EL (cell line): ENCODE measurements around the gene MRGPRE.

Experiments used
- DNase-seq: peaks from one replicate; pipeline ENCODE4 v3.0.0-alpha.2; 2016

MRGPRE gene

DNA sequence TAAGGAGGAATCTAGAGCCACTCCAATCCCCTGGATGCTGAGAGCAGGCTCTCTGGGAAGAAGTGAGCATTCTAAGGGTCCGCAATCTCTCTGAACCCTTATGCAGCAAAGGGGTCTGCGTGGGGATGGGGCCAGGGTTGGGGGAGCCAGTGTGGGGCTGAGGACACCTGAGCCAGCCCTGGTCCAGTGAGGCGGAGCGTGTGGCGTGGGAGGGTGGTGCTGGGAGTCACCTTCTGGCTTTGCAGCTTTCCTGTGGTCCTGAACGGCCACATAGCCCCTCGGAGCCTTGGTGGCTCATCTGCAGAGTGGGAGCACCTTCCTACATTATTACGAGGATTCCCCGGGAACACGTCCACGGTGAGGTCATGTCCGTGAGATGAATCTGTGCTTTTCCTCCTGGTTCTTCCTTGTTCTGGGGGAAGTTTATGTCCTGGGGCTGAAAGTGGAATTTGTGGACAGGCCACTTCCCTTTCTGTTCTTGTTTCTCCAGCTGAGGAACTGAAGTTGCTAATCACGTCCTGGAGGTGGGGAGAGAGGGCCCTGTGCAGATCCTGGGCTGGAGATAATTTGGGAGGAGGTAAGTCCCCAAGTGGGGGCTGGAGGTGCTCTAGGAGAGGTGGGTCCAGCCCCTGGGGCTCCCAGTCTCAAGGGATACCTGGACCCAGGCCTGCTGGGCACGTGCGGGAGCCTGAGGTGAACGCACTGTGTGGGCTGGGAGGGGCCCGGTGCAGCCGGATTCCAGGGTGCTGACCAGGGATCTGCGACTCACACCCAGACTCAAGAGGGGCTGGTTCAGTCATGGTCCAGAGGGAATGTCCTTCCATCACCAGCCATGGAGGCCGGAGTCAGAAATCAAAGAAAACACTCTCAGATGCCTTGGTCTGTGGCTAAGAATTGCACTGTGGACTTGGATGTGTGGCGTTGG, 6.1 kb downstream of the MRGPRE start:
- DNase-seq, result no peak

DNA sequence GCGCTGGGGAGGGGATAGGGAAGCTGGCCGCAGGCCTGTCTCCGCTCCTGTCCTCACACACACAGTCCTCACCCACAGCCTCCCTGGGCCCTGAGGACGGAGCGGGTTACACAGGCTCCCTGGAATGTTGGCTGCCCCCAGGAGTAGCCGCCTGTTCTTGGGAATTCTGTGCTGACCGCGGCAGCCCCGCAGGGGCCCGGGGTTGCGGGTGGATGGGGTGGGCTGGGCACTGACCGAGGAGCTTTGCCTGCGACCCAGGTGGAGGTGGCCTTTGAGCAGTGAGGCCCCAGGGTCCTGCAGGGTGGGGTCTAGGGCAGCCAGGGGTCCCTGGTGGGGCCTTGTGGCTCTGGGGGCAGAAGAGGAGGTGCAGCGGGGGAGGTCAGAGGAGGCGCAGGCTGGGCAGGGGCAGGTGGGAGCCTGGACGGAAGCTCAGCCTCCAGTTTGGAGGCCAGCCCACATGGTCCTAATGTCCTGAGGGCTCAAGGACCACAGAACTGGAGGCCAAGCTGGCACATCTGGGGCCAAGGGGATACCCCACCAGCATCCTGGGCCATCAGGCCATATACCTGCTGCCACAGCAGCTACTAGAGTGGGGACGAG, 7.0 kb downstream of the MRGPRE start:
- no peak for DNase-seq

DNA sequence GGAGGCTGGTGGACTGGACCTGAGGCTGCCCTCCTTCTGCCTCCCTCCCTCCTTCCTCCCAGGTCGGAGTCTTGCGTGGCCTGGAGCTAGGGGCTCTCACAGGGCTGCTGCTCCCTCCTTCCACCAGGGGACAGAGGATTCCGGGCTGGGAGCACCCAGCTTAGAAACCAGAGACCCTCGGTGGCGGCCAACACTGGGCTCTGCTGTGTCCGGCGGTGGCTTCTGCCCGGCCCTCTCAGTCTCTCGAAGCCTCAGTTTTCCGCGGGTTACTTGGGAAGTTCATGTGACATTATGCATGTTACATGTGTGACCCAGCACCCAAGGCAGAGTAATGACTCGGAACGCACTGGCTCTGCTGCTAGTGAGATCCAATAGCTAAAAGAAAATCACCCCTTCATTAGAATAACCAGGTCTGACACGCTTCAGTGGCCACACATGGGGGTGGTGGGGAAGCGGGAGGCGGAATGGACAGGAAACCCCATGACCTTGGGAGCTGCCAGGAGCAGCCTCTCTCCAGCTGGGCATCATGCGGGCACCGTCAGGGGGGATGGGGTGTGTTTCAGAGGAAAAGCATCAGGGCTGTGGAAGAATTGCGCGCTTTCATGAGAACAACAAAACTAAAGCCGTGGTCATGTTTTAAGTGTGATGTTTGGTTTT, 7.7 kb downstream of the MRGPRE start:
- DNase-seq, result no peak

DNA sequence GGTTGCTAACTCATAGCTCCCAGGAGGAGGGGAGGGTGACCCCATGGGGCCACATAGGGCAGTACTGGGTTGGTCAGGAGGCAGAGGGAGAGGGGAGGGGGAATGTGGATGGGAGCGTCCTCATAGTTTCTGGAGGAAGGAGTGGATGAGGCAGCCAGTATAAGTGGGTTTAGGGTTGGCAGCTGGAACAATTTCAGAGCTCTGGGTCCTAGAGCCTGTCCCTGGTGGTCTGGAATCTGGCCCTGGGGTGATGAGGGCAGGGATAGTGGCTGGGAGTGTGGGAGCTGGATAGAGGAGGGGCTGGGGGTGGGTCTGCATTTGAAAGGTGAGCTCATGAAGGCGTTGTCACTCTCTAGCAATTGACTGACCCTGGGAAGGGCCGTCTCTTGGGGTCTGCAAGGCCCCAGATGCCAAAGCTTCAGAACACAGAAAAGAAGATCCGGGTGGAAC, 8.3 kb downstream of the MRGPRE start:
- DNase-seq, result no peak

DNA sequence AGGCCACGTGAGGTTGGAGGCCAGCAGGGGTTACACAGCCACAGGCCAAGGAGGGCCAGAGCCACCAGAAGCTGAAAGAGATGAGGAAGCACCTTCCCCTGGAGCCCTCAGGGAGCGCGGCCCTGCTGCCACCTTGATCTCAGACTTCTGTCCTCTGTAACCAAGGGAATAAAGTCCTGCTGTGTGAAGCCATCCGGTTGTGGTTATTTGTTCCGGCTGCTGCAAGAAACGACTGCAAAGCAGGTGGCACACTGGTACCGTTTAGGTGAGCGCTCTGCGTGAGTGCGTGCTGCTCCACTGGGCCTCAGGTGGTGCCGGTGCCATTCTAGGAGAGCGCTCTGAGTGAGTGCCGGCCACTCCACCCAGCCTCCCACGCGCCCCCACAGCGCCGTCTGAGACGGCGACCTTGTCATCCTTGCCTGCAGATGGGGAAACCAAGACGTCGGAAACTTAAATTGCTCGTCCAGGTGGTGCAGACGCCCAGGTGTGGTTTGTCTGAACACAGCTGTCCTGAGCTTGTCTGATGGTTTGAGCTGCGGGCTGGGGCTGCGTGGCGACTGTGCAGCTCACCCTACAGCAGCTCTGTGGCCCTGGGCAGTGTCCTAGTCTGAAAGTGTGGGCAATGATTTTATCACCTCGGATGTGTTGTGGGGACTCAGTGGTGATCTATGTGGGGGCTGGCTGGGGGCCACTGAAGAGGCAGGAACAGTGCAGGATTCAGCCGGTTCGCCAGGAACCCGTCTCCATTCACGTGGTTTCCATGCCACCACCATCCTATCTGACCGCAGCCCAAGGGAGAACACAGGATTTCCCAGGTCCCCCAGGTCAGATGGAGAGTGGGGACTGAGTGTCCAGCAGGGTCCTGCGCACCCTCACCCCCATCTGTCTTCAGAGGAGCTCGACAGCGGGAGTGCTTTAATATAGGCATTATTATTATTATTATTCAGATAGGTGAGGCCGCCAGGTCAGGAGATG, 9.0 kb downstream of the MRGPRE start:
- DNase-seq, result no peak

DNA sequence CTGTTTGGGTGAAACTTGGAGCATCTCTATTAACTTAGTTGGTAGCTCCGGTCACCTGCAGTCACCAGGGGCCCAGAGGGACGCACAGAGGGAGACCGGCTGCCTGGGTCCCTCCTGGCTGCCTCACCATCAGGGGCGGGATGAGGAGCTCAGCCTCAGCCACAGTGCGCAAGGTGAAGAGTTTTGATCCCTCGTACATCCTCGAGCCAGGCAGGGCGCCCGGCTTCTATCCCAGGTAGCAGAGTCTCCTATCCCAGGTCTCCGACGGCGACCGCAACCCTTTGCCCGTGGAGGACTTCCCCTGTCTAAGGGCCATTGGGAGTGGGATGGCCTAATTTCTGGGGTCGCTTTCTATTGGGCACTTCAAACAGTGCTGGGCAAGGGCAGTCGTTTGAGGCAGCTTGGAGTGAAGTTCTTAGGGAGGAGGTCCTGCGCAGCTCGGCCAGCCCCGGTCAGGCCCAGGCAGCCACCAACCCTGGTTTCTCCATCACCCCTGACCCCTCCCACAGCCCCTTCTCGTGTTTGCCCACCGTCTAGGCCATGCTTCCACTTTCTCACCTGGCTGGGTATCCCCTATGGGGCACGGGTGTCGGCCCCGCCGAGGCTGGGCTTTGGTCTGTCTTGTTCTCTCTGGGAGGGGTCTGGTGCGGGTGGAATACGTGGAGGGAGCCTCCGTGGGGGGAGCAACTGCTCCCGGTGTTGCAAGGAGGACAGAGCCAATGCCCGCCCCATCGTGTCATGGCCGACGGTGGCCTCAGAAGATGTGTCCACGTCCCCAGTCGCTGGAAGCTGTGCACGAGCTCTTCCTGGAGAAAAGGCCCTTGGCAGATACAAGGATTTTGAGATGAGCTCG, 10.0 kb downstream of the MRGPRE start:
- no peak for DNase-seq

DNA sequence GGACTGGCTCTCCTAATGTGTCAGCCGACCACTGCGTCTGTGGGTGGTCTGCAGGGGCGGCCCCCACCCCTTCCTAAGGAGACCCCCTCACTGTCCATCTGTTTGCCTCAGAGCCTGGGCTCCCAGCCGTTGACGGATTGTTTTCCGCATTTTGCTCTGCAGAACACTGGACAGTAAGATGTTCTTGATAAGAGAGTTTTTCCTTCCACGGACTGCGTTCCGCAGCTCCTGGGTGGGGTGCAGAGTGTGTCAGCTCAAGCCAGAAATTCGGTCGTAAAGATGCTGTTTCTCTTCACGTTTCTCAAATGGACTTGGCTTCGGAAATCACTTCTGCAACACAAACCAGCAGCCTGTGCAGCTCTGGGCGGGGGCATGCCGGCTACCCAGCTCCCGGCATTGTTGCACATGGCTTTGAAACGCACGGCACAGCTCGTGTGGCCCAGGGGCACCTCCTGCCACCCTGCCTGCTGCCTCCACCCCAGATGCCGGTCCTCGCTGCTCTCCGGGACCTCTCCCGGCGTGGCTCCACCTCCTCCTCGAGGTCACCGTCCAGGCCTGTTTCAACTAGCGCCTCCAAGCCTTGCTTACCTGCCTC, 10.7 kb downstream of the MRGPRE start:
- no peak for DNase-seq

DNA sequence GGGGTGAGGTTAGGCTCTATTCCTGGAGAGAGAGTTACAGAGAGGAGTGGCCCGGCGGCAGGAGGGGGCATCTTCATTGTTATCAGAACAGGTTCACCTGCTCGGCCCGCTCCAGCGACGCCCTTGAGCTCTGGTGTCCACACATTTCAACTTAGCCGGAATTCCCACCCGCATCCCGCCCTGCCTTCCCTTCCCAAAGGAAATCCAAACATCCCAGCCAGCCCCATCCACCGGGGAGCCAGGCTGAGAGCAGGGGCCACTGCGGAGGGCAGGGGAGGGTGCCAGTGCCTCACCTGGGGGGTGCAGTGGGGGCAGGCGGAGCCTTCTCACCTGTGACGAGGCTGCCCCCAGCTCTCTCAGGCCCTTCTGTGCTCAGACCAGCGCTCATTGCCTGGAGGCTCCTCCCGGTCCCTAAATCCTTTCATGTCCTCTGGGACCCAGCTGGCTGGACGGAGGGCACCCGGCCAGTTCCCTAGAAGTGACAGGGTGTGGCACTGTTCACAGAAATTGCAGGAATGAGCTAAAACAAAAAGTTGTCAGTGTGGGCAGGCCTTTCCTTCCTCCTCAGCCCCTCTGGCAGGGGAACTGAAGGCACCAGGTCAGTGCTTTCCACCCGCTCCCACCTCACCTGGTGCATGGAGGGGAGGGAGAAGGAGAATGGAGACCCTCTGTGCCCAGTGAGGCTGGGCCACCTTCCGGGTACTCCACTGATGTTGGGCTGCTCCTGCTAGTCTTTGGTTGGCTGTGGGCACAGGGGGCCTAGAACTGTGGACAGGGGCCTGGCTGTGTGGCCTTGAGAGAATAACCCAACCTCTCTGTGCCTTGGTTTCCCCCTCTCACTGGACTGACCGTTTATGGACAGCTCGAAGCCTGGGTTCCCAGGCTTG, 11.5 kb downstream of the MRGPRE start:
- no peak for DNase-seq

DNA sequence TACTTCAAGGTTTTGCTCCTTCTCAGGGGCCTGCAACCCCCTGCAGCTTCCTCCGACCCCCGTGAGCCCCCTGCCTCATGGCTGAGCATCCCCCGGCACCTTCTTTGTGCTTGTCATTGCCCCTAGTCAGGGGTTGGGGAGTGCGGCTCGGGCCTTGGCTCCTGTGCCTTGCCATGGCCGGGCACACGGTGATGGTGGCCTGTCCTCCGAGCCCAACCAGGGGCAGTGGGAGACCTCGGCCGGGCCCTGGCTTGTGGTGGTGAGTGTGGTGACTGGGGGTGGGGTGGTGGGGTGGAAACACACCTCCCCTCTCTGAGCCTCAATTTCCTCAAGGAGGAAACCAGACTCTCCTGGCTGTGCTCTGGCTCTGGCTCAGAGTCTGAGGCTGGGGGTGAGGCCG, 12.1 kb downstream of the MRGPRE start:
- no peak for DNase-seq

DNA sequence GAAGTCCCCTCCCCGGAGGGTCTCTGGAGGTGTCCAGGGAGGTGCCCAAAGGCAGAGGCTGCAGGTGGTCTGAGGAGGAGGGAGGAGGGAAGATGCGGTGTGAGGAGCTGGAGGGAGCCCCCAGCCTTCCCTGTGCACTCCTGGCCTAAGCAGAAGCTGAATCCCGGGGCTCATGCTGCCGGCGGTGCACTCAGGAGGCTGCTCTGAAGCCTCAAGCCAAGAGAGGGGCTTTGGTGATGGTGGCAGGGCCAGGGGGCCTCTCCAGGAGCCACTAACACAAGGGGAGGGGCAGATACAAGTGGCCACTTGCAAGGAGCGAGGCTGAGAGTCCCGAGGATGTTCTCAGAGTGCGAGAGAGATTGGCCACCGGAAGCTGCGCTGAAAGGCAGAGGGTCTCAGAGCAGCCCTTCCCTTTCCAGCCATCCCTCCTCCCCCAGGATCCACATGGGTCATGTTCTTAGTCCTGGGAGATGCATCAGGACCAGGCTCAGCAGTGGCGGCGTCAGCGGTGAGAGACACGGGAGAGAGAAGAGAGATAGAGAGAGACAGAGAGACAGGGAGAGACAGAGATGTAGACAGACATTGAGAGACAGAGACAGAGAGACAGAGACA, 12.8 kb downstream of the MRGPRE start:
- DNase-seq, result no peak

DNA sequence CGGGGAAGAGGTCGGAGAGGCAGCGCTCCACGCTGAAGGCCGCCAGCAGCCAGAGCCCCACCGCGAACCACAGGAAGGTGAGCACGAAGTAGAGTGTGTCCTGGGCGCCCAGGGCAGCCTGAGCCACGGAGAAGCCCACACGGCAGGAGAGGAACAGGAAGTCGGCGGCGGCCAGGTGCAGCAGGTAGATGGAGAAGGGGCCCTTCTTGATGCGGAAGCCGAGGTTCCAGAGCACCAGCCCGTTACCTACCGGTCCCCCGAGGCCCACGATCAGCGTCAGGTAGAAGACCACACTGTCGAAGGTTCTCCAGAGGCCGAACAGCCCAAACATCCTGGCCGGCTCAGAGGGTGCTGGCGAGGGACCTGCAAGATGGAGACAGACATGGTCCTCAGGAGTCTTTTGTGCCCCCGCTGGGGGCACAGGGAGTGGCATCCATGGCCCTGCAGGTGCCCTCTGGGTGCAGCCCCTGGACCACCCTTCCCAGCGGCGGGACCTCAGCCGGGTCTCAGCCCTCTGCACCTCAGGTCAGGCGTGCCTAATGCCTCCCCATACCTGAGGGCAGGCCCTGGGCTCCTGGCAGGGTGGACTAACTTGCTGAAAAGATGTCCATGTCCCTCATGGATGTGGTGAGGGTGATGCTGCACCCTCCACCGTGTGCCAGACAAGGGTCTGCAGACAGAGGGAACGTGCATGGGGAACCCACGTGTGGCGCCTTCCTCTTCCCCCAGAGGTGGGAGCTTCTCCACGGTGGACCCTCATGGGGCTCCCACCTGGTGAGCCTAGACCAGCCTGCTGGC, 13.5 kb downstream of the MRGPRE start, which contains the start of gene MRGPRG:
MRGPRG (minus strand) TSS at position 331 of the 798 bp plus-strand sequence; CDS start at position 331, 0 bp downstream.
- DNase-seq, result no peak

DNA sequence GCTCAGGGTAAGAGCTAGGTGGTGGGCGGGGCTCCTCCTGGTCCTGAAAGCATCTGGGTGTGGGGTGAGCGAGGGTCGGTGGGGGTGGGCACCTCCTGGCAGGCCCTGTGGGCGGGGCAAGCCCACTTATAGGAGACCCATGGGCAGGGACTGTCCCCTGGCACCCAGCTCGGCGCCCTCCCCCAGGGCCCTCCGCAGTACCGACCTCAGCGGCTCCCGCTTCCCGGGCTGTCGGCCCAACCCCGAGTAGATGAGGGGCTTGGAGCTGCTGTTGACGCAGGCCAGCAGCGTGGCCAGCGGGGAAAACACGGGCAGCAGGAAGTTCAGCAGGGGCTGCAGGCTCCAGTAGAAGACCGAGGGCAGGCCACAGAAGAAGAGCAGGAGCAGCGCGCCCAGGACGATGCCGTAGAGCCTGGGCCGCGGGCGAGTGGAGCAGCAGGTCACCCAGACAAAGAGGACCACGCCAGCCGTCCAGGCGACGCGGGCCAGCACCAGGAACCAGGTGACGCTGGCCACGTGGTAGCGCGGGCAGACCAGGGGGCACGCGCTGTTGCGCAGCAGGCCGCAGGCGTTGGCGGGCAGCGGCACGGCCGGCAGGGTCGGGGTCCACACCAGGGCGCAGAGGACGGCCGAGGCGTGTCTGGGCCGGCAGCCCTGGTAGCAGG, 14.3 kb downstream of the MRGPRE start:
- no peak for DNase-seq

DNA sequence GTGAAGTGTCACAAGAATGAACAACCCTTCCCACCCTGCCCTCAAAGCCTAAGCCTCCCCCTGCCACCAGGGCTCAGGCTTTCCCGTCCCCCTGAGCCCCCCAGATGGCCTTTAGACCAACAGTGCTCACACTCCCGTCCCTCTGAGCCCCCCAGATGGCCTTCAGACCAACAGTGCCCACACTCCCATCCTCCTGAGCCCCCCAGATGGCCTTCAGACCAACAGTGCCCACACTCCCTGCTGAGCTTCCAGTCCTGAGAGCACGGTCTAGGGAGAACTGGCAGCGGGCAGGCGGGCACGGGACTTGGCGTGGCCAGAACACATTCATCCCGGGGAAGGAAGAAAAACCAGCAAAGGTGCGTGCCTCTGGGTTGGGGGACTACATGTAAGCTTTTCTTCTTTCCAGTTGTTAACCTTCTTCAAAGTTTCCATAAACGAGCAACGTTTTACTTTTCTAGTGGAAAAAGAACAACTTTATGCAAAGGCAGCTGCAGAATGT, 16.1 kb downstream of the MRGPRE start:
- no peak for DNase-seq

DNA sequence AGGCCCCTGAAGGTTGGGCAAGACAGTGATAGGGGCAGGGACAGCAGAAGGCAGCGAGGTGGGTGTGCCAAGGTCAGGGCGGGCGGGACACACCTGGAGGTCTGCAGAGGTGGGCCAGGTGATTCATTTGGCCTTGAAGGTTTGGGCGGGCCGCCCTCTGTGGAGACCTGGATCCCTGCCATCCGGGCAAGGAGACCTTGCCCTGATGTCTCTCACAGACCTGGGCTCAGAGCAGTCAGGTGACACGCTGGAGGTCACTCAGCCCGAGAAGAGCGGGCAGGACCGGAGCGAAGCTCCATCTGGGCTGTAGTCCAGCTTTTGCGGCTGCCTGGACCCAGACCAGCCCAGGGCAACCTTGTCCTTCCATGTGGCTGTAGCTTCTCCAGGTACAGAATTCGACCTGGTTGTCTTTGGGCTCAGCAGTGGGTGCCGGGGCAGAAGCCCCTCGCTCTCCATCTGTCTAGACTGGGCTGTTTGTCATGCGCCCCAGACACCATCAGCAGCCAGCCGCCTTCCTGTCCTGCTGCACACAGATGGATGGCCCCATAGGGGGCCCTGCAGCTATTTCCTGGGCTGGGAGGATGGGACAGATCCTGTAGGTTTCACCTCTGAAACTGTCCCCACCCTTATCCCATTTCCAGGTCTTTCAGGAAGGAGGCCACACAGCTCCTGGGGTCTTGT, 16.7 kb downstream of the MRGPRE start:
- no peak for DNase-seq

DNA sequence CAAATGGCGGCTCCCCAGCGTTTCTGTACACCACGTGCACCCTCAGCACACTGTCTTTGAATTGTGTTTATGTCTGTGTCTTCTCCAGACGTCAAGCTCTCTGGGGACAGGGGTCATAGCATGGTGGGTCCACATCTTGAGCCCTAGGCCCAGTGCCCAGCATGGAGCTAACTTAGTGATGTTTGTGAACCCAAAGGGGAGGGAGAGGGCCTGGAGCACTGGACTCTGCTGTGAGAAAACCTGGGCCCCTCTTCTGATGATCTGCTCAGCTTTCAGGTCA, 17.9 kb downstream of the MRGPRE start:
- DNase-seq, result no peak

DNA sequence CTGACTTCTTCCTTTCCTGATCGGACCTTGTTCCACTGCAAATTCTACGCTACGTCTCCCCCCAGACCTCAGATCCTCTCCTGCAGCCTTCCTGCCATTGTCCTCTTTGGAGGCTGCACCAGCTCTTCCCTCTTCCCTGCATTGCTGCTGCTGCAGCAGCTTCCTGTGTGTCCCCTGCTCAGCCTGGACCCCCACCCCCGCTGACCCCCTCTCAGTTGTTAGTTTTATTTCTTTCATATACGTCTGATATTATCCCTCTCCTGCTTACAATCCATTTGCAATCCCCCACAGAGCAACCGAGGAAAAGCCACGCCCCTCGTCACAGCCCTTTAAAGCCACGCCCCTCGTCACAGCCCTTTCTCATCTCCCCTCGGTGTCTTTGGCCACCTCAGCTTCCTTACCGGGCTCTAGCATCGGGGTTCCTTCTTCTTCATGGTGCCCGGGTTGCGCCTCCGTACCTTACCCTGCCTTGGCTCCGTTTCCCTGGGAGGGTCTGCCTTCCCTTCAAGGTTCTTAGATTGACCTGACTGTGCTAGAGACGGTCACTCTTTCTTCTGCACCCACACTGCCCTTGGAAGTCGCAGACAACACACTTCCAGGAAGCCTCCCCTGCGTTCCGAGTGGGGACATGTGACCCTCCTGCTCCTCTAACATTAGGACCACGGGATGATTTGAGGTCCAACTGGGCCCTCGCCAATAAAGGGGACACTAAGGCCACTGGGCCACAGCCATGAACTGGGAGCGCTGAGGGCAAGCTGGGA, 18.4 kb downstream of the MRGPRE start:
- no peak for DNase-seq

DNA sequence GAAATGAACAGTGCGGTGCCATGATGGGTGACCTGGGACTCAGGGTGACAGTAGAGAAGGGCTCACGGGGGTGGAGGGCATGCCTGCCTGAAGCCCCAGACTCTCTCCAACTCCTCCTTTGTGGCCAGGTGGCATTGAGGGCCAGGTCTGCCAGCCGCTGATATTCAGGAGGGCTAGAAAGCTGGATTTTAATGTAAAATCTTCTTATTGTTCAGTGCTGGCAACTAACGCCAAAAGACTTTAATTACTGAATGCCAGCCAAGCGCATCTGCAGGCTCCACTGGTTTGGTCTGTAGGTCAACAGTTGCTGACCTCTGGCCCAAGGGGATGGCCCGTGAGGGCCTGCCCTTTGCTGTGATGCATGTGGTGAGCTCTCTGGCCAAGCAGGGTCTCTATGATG, 23.9 kb downstream of the MRGPRE start:
- no peak for DNase-seq
